ENCODE results near the gene TRPC3.

- no peak for TF ChIP-seq POLR2AphosphoS5 (IDR thresholded peaks at IDR 0.05)
- TF ChIP-seq EP300 (conservative IDR thresholded peaks at IDR 0.05; ENCODE audit: poor library complexity, severe bottlenecking) = no peak
- no peak for TF ChIP-seq EZH2 (IDR thresholded peaks at IDR 0.05; ENCODE audit: borderline replicate concordance, insufficient read depth, low read length, poor library complexity, severe bottlenecking)
- TF ChIP-seq CTCF (IDR thresholded peaks at IDR 0.05; ENCODE audit: poor library complexity, severe bottlenecking) = peak; percentile 90
- no peak for TF ChIP-seq TAF1 (IDR thresholded peaks at IDR 0.05; ENCODE audit: low read depth)
These were observed 1.6 kb downstream of the TRPC3 start for GRCh38 chr4:121950212-121950679.

Data from neural cell (in vitro differentiated cells).